Progenitor cell of endocrine pancreas (in vitro differentiated cells): Measurements from ENCODE around the gene TMBIM1. TPM values are rescaled to one million over a fixed set of nuclear protein-coding genes. Genes with fewer than 3 reads are reported as not detected.

ENCODE experiments used
- DNase-seq: peaks from one replicate; pipeline ENCODE4 v3.0.0; 2021; ENCODE audit warnings: low spot score; ENCODE audit not compliant: unreplicated experiment
- H3K27ac Mint-ChIP-seq: 2 replicates; pipeline ENCODE4 v1.8.0; 2021; ENCODE audit warnings: mild to moderate bottlenecking, moderate library complexity, mixed read lengths
- H3K27me3 Mint-ChIP-seq: 2 replicates; pipeline ENCODE4 v1.8.0; 2021; ENCODE audit warnings: mixed read lengths
- H3K36me3 Mint-ChIP-seq: 2 replicates; pipeline ENCODE4 v1.8.0; 2022; ENCODE audit warnings: mixed read lengths; ENCODE audit not compliant: insufficient read depth
- H3K4me1 Mint-ChIP-seq: 2 replicates; pipeline ENCODE4 v1.8.0; 2021; ENCODE audit warnings: low read depth, mixed read lengths
- H3K4me3 Mint-ChIP-seq: 2 replicates; pipeline ENCODE4 v1.8.0; 2021; ENCODE audit warnings: low read depth, mild to moderate bottlenecking, moderate library complexity, mixed read lengths
- H3K9me3 Mint-ChIP-seq: 2 replicates; pipeline ENCODE4 v1.8.0; 2021; ENCODE audit warnings: low read depth, mixed read lengths
- total RNA-seq: library from RNA; stranded (reverse); gene quantifications from 2 replicates; pipeline ENCODE4 v1.2.1, GENCODE V29; 2021
- TF ChIP-seq, protein P1 (sequence below): fragments of 200-600 bp; sonication (generic); IDR thresholded peaks from one replicate; pipeline ENCODE4 v1.5.0; 2021; ENCODE audit warnings: antibody characterized with exemption, mild to moderate bottlenecking; ENCODE audit not compliant: unreplicated experiment

TMBIM1 gene
- total RNA-seq, 1 donor from 2014 or later: 131 TPM

GRCh38 chr2:218332288-218332687 is 40.0 kb upstream of the TMBIM1 start:
- DNase-seq: no peak
- no peaks in the 10 kb centered on the region for H3K27me3 Mint-ChIP-seq
- no peak overlapping the region for H3K4me3 Mint-ChIP-seq
- TF ChIP-seq, protein P1, sequence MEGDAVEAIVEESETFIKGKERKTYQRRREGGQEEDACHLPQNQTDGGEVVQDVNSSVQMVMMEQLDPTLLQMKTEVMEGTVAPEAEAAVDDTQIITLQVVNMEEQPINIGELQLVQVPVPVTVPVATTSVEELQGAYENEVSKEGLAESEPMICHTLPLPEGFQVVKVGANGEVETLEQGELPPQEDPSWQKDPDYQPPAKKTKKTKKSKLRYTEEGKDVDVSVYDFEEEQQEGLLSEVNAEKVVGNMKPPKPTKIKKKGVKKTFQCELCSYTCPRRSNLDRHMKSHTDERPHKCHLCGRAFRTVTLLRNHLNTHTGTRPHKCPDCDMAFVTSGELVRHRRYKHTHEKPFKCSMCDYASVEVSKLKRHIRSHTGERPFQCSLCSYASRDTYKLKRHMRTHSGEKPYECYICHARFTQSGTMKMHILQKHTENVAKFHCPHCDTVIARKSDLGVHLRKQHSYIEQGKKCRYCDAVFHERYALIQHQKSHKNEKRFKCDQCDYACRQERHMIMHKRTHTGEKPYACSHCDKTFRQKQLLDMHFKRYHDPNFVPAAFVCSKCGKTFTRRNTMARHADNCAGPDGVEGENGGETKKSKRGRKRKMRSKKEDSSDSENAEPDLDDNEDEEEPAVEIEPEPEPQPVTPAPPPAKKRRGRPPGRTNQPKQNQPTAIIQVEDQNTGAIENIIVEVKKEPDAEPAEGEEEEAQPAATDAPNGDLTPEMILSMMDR: no peak
- peaks cover 1% of the 10 kb centered on the region for H3K36me3 Mint-ChIP-seq
- H3K4me1 Mint-ChIP-seq: peaks cover 20% of the 10 kb centered on the region
- H3K9me3 Mint-ChIP-seq: no peaks in the 10 kb centered on the region
- no peak overlapping the region for H3K27ac Mint-ChIP-seq

DNA sequence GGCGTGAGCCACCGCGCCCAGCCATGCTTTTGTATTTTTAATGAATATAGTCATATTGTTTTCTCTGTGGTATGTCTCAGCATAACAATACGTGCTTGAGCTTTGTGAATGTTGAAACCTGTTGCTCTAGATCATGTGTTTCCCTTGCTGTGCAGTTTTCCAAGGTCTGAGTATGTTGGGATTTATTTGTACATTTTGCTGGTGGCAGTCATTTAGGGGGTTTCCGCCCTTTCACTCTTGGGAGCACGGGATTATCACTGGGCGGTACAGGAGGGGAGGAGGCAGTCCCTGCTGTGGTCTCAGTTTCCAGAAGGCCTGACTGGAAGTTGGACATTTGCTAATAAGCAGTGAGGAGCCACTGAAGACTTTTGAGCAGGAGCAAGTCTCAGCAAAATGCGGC is 39.4 kb upstream of the TMBIM1 start:
- Mint-ChIP-seq H3K27me3 (no peaks in the 10 kb centered on the region), H3K27ac (no peak overlapping the region), H3K36me3 (peaks cover 1% of the 10 kb centered on the region), H3K9me3 (no peaks in the 10 kb centered on the region), H3K4me3 (no peak overlapping the region), H3K4me1 (peaks cover 20% of the 10 kb centered on the region)
- TF ChIP-seq, protein P1: no peak
- no peak for DNase-seq

GRCh38 chr2:218329826-218330593 is 37.7 kb upstream of the TMBIM1 start:
- Mint-ChIP-seq H3K4me1 (peaks cover 26% of the 10 kb centered on the region), H3K9me3 (no peaks in the 10 kb centered on the region), H3K4me3 (no peak overlapping the region), H3K36me3 (peaks cover 1% of the 10 kb centered on the region), H3K27ac (peak overlapping the region; percentile 59), H3K27me3 (no peaks in the 10 kb centered on the region)
- DNase-seq: no peak
- TF ChIP-seq, protein P1: no peak

DNA sequence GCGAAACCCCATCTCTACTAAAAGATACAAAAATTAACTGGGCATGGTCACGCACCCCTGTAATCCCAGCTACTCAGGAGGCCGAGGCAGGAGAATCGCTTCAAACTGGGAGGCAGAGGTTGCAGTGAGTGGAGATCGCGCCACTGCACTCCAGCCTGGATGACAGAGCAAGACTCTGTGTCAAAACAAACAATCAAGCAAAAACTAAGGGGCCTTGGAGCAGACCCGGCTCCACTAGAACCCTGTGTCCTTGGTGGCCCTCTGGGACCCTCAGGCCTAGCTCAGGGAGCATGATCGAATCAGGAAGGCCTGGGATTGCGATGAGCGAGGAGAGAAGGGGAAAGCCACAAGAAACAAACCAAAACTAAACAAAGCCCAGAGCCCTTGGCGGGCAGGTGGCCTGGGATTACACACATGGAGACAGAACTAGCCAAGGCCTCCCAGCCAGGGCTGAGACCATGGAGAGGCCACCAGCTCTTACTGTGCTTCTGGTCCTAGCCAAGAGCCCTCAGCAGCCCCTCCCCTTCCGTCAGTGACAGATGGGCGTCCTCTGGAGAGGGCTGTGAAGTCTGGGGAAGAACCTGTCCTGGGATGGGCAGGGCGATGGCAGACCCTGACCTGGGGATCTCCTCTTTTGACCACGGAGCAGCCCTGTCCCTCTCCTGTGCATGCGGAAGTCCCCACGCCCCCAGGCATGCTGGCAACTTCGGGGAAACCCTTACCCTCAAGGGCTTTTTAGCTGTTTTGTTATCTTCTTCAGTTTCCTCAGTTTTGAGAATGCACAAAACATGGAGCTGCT is 36.9 kb upstream of the TMBIM1 start:
- H3K27me3 Mint-ChIP-seq: no peaks in the 10 kb centered on the region
- no peak for DNase-seq
- peak overlapping the region; percentile 59 for H3K27ac Mint-ChIP-seq
- peaks cover 1% of the 10 kb centered on the region for H3K36me3 Mint-ChIP-seq
- H3K4me3 Mint-ChIP-seq: no peak overlapping the region
- H3K9me3 Mint-ChIP-seq: no peaks in the 10 kb centered on the region
- peaks cover 28% of the 10 kb centered on the region for H3K4me1 Mint-ChIP-seq
- TF ChIP-seq, protein P1: no peak

GRCh38 chr2:218328294-218328693 is 36.0 kb upstream of the TMBIM1 start:
- Mint-ChIP-seq H3K36me3 (peaks cover 1% of the 10 kb centered on the region), H3K9me3 (no peaks in the 10 kb centered on the region), H3K27ac (peak overlapping the region; percentile 35), H3K4me3 (no peak overlapping the region), H3K27me3 (no peaks in the 10 kb centered on the region), H3K4me1 (peaks cover 36% of the 10 kb centered on the region)
- TF ChIP-seq, protein P1: no peak
- no peak for DNase-seq
